ENCODE results near the gene ANKRD24.
"Not testable (repeated sequence)": the region's sequence is repeated elsewhere in the genome, so short reads cannot be mapped to it uniquely, and the experiment has no call there.

ANKRD24 gene

DNA sequence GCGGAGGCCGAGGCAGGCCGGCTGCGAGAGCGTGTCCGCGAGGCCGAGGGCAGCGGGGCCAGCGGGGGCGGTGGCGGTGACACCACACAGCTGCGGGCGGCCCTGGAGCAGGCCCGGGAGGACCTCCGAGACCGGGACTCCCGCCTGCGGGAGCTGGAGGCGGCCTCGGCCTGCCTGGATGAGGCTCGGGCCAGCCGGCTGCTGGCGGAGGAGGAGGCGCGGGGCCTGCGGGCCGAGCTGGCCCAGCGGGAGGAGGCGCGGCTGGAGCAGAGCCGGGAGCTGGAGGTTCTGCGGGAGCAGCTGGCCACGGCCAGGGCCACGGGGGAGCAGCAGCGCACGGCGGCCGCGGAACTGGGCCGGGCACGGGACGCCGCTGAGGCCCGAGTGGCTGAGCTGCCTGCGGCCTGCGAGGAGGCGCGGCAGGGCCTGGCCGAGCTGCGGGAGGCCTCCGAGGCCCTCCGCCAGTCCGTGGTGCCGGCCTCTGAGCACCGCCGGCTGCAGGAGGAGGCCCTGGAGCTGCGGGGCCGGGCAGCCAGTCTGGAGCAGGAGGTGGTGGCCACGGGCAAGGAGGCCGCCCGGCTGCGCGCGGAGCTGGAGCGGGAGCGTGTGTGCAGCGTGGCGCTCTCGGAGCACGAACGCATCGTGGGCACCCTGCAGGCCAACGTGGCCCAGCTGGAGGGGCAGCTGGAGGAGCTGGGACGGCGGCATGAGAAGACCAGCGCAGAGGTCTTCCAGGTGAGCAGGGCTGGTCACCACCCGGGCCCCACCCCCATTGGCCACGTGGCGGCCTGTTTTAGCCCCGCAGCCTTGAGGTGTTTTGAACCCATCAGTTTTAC, 35.2 kb downstream of the ANKRD24 start:
- Histone ChIP-seq H3K18ac (ENCODE audit: low read depth in 1 of 2, low read length in 2 of 2) (no peak overlapping the region), H4K8ac (ENCODE audit: low read length) (no peak overlapping the region), H3K79me1 (replicated peaks; ENCODE audit: low read length, poor library complexity, severe bottlenecking) (no peaks in the 10 kb centered on the region), H3K27ac (ENCODE audit: low read length, poor library complexity, severe bottlenecking) (no peak overlapping the region), H2BK5ac (ENCODE audit: low read depth, low read length, poor library complexity, severe bottlenecking) (no peak overlapping the region), H3K4ac (ENCODE audit: low read depth in 1 of 2, low read length in 2 of 2) (no peak overlapping the region), H2AFZ (ENCODE audit: low read depth, low read length) (no peak overlapping the region), H3K9ac (ENCODE audit: low read length) (no peak overlapping the region), H2AK5ac (ENCODE audit: low read length, severe bottlenecking) (no peak overlapping the region), H3K36me3 (ENCODE audit: control insufficient read depth in 1 of 2, insufficient read depth in 2 of 2, low read depth in 1 of 2, low read length in 2 of 2) (no peaks in the 10 kb centered on the region), H4K91ac (ENCODE audit: low read length) (no peak overlapping the region), H2BK15ac (ENCODE audit: low read depth, poor library complexity, severe bottlenecking) (no peak overlapping the region), H3K23ac (ENCODE audit: low read length in 2 of 2) (no peak overlapping the region), H3K4me3 (ENCODE audit: insufficient read depth in 1 of 2, low read depth in 1 of 2, low read length in 2 of 2) (no peak overlapping the region), H3K4me1 (ENCODE audit: control insufficient read depth, insufficient read depth, low read depth, low read length) (peaks cover 14% of the 10 kb centered on the region), H3K4me2 (ENCODE audit: low read length, poor library complexity, severe bottlenecking) (no peak overlapping the region), H3K27me3 (ENCODE audit: control insufficient read depth in 1 of 2, insufficient read depth in 1 of 2, low read length in 2 of 2) (peaks cover 0 to 19% of the 10 kb centered on the region in 2 experiments), H2BK12ac (ENCODE audit: low read length in 2 of 2) (no peak overlapping the region), H3K9me3 (ENCODE audit: control insufficient read depth, low read length) (no peaks in the 10 kb centered on the region), H2BK120ac (ENCODE audit: low read depth, low read length) (no peak overlapping the region), H3K14ac (ENCODE audit: low read length in 2 of 2) (no peak overlapping the region)
- 96% methylated on average over 74 of the region's 81 CpGs for WGBS
- DNase-seq, result no peak

DNA sequence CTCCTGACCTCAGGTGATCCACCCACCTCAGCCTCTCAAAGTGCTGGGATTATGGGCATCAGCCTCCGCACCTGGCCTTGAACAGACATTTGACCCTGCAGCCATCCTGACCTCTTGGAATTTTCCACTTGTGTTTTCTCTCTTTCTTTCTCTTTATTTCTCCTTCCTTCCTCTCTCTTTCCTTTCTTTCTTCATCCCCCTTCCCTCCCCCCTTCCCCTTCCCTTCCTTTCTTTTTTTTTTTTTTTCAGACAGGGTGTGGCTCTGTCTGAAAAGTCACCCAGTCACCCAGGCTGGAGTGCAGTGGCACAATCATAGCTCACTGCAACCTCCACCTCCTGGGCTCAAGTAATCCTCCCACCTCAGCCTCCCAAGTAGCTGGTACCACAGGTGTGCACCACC, 36.0 kb downstream of the ANKRD24 start:
- H3K4me3 ChIP-seq (ENCODE audit: insufficient read depth in 1 of 2, low read depth in 1 of 2, low read length in 2 of 2); H2BK15ac ChIP-seq (ENCODE audit: low read depth, poor library complexity, severe bottlenecking); H3K4ac ChIP-seq (ENCODE audit: low read depth in 1 of 2, low read length in 2 of 2); H3K18ac ChIP-seq (ENCODE audit: low read depth in 1 of 2, low read length in 2 of 2); H4K8ac ChIP-seq (ENCODE audit: low read length); H2BK120ac ChIP-seq (ENCODE audit: low read depth, low read length); H3K9me3 ChIP-seq (ENCODE audit: control insufficient read depth, low read length); H3K14ac ChIP-seq (ENCODE audit: low read length in 2 of 2); H2BK5ac ChIP-seq (ENCODE audit: low read depth, low read length, poor library complexity, severe bottlenecking); H3K9ac ChIP-seq (ENCODE audit: low read length); H3K23ac ChIP-seq (ENCODE audit: low read length in 2 of 2); H2AFZ ChIP-seq (ENCODE audit: low read depth, low read length); H2BK12ac ChIP-seq (ENCODE audit: low read length in 2 of 2); H3K79me1 ChIP-seq (replicated peaks; ENCODE audit: low read length, poor library complexity, severe bottlenecking); DNase-seq; H4K91ac ChIP-seq (ENCODE audit: low read length); H3K4me2 ChIP-seq (ENCODE audit: low read length, poor library complexity, severe bottlenecking); H2AK5ac ChIP-seq (ENCODE audit: low read length, severe bottlenecking); H3K27ac ChIP-seq (ENCODE audit: low read length, poor library complexity, severe bottlenecking); H3K36me3 ChIP-seq (ENCODE audit: control insufficient read depth in 1 of 2, insufficient read depth in 2 of 2, low read depth in 1 of 2, low read length in 2 of 2): not testable (repeated sequence)
- H3K27me3 ChIP-seq (ENCODE audit: control insufficient read depth in 1 of 2, insufficient read depth in 1 of 2, low read length in 2 of 2), result peaks cover 0 to 13% of the 10 kb centered on the region in 2 experiments
- WGBS, result 96% methylated on average over 1 of the region's 1 CpG
- peaks cover 14% of the 10 kb centered on the region for H3K4me1 ChIP-seq (ENCODE audit: control insufficient read depth, insufficient read depth, low read depth, low read length)

DNA sequence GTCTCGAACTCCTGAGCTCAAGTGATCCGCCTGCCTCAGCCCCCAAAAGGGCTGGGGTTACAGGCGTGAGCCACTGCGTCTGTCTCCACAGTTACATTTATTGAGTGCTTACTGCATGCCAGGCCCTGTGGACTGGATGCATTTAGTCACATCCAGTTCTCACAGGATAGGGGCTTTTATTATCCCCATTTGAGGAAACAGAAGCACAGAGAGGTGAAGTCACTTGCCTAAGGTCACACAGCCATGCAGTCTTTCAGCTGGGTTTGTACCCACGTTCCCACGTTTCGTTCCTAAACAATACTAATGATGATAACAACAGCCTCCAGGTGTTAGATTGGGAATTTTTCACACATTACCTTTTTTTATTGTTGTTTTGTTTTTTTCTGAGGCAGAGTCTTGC, 37.7 kb downstream of the ANKRD24 start:
- no peak for DNase-seq
- Histone ChIP-seq H3K36me3 (ENCODE audit: control insufficient read depth in 1 of 2, insufficient read depth in 2 of 2, low read depth in 1 of 2, low read length in 2 of 2) (no peaks in the 10 kb centered on the region), H3K4me3 (ENCODE audit: insufficient read depth in 1 of 2, low read depth in 1 of 2, low read length in 2 of 2) (no peak overlapping the region), H2AK5ac (ENCODE audit: low read length, severe bottlenecking) (no peak overlapping the region), H2BK15ac (ENCODE audit: low read depth, poor library complexity, severe bottlenecking) (no peak overlapping the region), H2BK12ac (ENCODE audit: low read length in 2 of 2) (no peak overlapping the region), H3K4me2 (ENCODE audit: low read length, poor library complexity, severe bottlenecking) (no peak overlapping the region), H3K79me1 (replicated peaks; ENCODE audit: low read length, poor library complexity, severe bottlenecking) (no peaks in the 10 kb centered on the region), H3K27me3 (ENCODE audit: control insufficient read depth in 1 of 2, insufficient read depth in 1 of 2, low read length in 2 of 2) (peaks cover 0 to 9% of the 10 kb centered on the region in 2 experiments), H4K91ac (ENCODE audit: low read length) (no peak overlapping the region), H2AFZ (ENCODE audit: low read depth, low read length) (no peak overlapping the region), H2BK120ac (ENCODE audit: low read depth, low read length) (no peak overlapping the region), H3K4ac (ENCODE audit: low read depth in 1 of 2, low read length in 2 of 2) (no peak overlapping the region), H3K9me3 (ENCODE audit: control insufficient read depth, low read length) (no peaks in the 10 kb centered on the region), H3K14ac (ENCODE audit: low read length in 2 of 2) (no peak overlapping the region), H3K27ac (ENCODE audit: low read length, poor library complexity, severe bottlenecking) (no peak overlapping the region), H4K8ac (ENCODE audit: low read length) (no peak overlapping the region), H3K23ac (ENCODE audit: low read length in 2 of 2) (no peak overlapping the region), H2BK5ac (ENCODE audit: low read depth, low read length, poor library complexity, severe bottlenecking) (no peak overlapping the region), H3K4me1 (ENCODE audit: control insufficient read depth, insufficient read depth, low read depth, low read length) (peaks cover 19% of the 10 kb centered on the region), H3K18ac (ENCODE audit: low read depth in 1 of 2, low read length in 2 of 2) (no peak overlapping the region), H3K9ac (ENCODE audit: low read length) (no peak overlapping the region)
- 90% methylated on average over 5 of the region's 7 CpGs for WGBS

DNA sequence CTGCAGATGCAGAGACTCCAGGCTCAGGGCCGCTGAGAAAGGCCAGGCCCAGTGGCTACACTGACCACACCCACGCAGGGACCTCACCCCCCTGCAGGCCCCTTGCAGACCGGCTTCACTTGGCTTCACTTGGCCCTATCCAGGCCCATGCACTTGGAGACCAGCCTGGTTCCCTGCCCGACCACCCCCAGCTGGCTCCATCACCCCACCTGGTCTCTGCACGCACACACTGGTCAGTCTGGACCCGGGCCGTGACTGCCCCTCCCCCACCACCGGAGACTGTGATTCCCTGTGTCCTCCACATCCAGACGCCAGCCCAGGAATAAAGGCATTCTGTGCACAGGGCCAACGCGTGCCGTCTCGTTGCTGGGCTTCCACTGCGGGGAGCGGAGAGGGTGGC, 42.0 kb downstream of the ANKRD24 start:
- no peak overlapping the region for H3K14ac ChIP-seq (ENCODE audit: low read length in 2 of 2)
- H2BK12ac ChIP-seq (ENCODE audit: low read length in 2 of 2), result no peak overlapping the region
- H3K27ac ChIP-seq (ENCODE audit: low read length, poor library complexity, severe bottlenecking), result no peak overlapping the region
- H3K9ac ChIP-seq (ENCODE audit: low read length), result no peak overlapping the region
- no peak overlapping the region for H4K91ac ChIP-seq (ENCODE audit: low read length)
- peak overlapping the region in 1 of 2 experiments; percentile 11 for H3K4me3 ChIP-seq (ENCODE audit: insufficient read depth in 1 of 2, low read depth in 1 of 2, low read length in 2 of 2)
- no peak overlapping the region for H2BK120ac ChIP-seq (ENCODE audit: low read depth, low read length)
- no peak overlapping the region for H2BK15ac ChIP-seq (ENCODE audit: low read depth, poor library complexity, severe bottlenecking)
- no peak overlapping the region for H2AFZ ChIP-seq (ENCODE audit: low read depth, low read length)
- no peak overlapping the region for H2AK5ac ChIP-seq (ENCODE audit: low read length, severe bottlenecking)
- no peaks in the 10 kb centered on the region for H3K36me3 ChIP-seq (ENCODE audit: control insufficient read depth in 1 of 2, insufficient read depth in 2 of 2, low read depth in 1 of 2, low read length in 2 of 2)
- no peak overlapping the region for H3K4ac ChIP-seq (ENCODE audit: low read depth in 1 of 2, low read length in 2 of 2)
- H4K8ac ChIP-seq (ENCODE audit: low read length), result no peak overlapping the region
- H3K27me3 ChIP-seq (ENCODE audit: control insufficient read depth in 1 of 2, insufficient read depth in 1 of 2, low read length in 2 of 2), result peaks cover 0 to 43% of the 10 kb centered on the region in 2 experiments
- H3K79me1 ChIP-seq (replicated peaks; ENCODE audit: low read length, poor library complexity, severe bottlenecking), result no peaks in the 10 kb centered on the region
- no peaks in the 10 kb centered on the region for H3K9me3 ChIP-seq (ENCODE audit: control insufficient read depth, low read length)
- peaks cover 17% of the 10 kb centered on the region for H3K4me1 ChIP-seq (ENCODE audit: control insufficient read depth, insufficient read depth, low read depth, low read length)
- WGBS, result 67% methylated on average over 15 of the region's 15 CpGs
- DNase-seq, result no peak
- peak overlapping the region in 1 of 2 experiments; percentile 5 for H3K18ac ChIP-seq (ENCODE audit: low read depth in 1 of 2, low read length in 2 of 2)
- H3K23ac ChIP-seq (ENCODE audit: low read length in 2 of 2), result no peak overlapping the region
- H3K4me2 ChIP-seq (ENCODE audit: low read length, poor library complexity, severe bottlenecking), result no peak overlapping the region
- no peak overlapping the region for H2BK5ac ChIP-seq (ENCODE audit: low read depth, low read length, poor library complexity, severe bottlenecking)

All from mesenchymal stem cell (in vitro differentiated cells and primary cell).